Fibroblast of pulmonary artery (primary cell): ENCODE measurements around the gene PTPRU.

Source experiments
- DNase-seq: peaks from one replicate; pipeline ENCODE4 v3.0.0-alpha.2; 2010; ENCODE audit warnings: low read depth
- H3K4me3 ChIP-seq: replicated peaks from 2 replicates; pipeline ENCODE4 v1.5.1; 2011; ENCODE audit warnings: low read depth, mild to moderate bottlenecking, control low read depth, low read length, moderate library complexity
- CTCF ChIP-seq: IDR thresholded peaks from 2 replicates; pipeline ENCODE4 v1.5.1; 2011; ENCODE audit warnings: mild to moderate bottlenecking, control low read depth, low read length, inconsistent platforms; ENCODE audit errors: missing control alignments

PTPRU gene

GRCh38 chr1:29197590-29197924 is 38.8 kb upstream of the PTPRU start:
- peak; percentile 57 for DNase-seq
- H3K4me3 ChIP-seq, result no peak overlapping the region
- TF ChIP-seq CTCF, result peak; percentile 50

- no peak overlapping the region for H3K4me3 ChIP-seq
- TF ChIP-seq CTCF, result no peak
- DNase-seq, result no peak
Observed at GRCh38 chr1:29197993-29198392, 38.3 kb upstream of the PTPRU start.

GRCh38 chr1:29200906-29201594 is 35.3 kb upstream of the PTPRU start:
- H3K4me3 ChIP-seq, result no peak overlapping the region
- no peak for TF ChIP-seq CTCF
- no peak for DNase-seq

GRCh38 chr1:29201595-29202051 is 34.7 kb upstream of the PTPRU start:
- TF ChIP-seq CTCF, result no peak
- H3K4me3 ChIP-seq, result no peak overlapping the region
- no peak for DNase-seq

GRCh38 chr1:29202053-29202452 is 34.3 kb upstream of the PTPRU start:
- TF ChIP-seq CTCF, result no peak

GRCh38 chr1:29202584-29203340 is 33.6 kb upstream of the PTPRU start:
- peak; percentile 98 for DNase-seq
- TF ChIP-seq CTCF, result peak; percentile 97
- no peak overlapping the region for H3K4me3 ChIP-seq

More at GRCh38 chr1:29202053-29202452, 34.3 kb upstream of the PTPRU start:
- DNase-seq, result no peak
- no peak overlapping the region for H3K4me3 ChIP-seq
